A549 treated with ZK216348 at 1 μM for 4 hours (cell line): ENCODE measurements around the gene CPZ. TPM values are rescaled to one million over a fixed set of nuclear protein-coding genes. Genes with fewer than 3 reads are reported as not detected.

Experiments used
- total RNA-seq: library from RNA; stranded (reverse); fragments of 200-300 nt; extraction: Qiagen RNA extraction; gene quantifications from 5 replicates; pipeline ENCODE4 v1.2.3, GENCODE V29; 2022; ENCODE audit warnings: low read depth

CPZ gene
- 0.12 to 0.28 TPM (median 0.15 TPM) in 5 replicates for total RNA-seq

DNA sequence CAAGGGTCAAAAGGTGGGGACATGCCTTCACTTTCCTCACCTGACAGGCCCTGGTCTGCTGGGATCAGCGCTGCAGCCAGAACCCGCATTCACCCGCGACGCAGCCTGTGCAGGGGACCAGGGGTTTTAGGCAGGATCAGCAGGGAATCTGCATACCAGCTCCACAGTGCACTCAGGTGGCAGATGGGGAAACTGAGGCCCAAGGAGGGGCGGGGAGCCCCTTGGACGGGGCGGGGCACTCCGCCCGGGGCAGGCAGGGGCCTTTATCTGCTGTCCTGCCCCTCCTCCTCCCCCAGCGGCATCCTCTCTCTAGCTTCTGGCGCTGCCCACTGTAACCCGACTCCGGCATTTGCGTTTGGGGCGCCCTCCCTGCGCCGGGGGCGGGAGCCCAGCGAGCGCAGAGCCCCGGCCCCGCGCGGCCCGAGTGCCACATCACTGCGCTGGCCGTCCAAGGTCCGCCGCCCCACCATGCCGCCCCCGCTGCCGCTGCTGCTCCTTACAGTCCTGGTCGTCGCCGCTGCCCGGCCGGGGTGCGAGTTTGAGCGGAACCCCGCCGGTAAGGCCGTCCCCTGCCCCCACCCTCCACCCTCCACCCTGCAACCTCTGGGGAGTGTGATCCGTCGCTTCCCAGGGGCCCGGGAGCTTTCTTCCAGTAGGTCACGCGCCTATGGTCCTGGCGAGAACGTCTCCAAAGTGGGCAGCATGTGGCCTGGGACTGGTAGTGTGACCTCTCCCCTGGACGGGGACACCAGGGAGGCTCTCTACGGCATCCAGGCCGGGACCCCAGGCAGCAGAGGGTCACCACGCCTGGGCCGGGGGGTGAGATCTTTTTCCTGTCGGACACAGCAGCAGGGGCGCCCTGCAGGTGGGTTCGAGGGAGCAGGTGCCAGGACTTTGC is at the start of gene CPZ:
TSS of gene CPZ (plus strand) at position 400 of the 898 bp plus-strand sequence. CDS start at position 469, 69 bp downstream.

DNA sequence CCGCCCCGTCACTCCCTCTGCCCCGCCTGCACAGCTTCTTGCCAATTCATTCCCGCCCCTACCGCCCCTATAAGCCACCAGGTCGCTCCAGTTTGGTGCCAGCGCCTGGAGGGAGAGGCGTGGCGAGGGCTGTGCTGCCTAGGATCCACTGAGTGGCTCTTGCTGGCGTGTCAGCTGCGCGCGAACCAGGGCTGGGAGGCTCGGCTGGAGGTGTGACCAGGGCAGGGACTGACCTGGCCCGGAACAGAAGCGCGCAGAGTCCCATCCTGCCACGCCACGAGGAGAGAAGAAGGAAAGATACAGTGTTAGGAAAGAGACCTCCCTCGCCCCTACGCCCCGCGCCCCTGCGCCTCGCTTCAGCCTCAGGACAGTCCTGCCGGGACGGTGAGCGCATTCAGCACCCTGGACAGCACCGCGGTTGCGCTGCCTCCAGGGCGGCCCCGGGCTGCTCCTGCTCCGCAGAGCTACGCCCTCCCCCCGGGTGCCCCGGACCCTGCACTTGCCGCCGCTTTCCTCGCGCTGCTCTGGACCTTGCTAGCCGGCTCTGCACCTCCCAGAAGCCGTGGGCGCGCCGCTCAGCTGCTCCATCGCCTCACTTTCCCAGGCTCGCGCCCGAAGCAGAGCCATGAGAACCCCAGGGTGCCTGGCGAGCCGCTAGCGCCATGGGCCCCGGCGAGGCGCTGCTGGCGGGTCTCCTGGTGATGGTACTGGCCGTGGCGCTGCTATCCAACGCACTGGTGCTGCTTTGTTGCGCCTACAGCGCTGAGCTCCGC is 12.1 kb upstream of the CPZ start, which contains the start of gene GPR78:
TSS of gene GPR78 (plus strand) at position 72 of the 773 bp plus-strand sequence. CDS start at position 663, 591 bp downstream.

Other genes starting within 250 kb of the CPZ start
- gene ACOX3, start 152.0 kb upstream of the CPZ start, total RNA-seq: 7.8 to 11.0 TPM (median 9.7 TPM) in 5 replicates
- 4.9 to 7.2 TPM (median 6.1 TPM) in 5 replicates for gene TRMT44, start 152.0 kb upstream of the CPZ start, total RNA-seq
- gene GPR78, start 12.4 kb upstream of the CPZ start, total RNA-seq: 0.16 TPM in 1 of 5 replicates, not detected in the others